IMR-90 (cell line): ENCODE results near the gene CSTB. TPM values are rescaled to one million over a fixed set of nuclear protein-coding genes. Genes with fewer than 3 reads are reported as not detected.
A peak's percentile ranks its signal among the peaks of the same experiment; 100 is the strongest.

Experiments used
- ATAC-seq: fragments of 200-7000 bp; cut with Tn5 transposase; 2 replicates; pipeline ENCODE4 v1.9.1; 2020; ENCODE audit warnings: low read depth, mild to moderate bottlenecking, moderate library complexity
- BruUV-seq: library from RNA; stranded (reverse); fragments of 400-500 nt; replicated peaks from 2 replicates; lab custom pipeline; 2021; lab: Mats Ljungman, UMichigan
- CTCF ChIA-PET: fragments of 300-600 bp; formaldehyde crosslinking; extraction: SDS; loops from one replicate; lab custom pipeline; 2021; ENCODE audit warnings: antibody characterized with exemption; lab: Yijun Ruan, JAX
- POLR2A ChIA-PET: fragments of 300-600 bp; sonication (Branson Sonifier 250); formaldehyde crosslinking; loops from one replicate; lab custom pipeline; 2022; ENCODE audit warnings: antibody characterized with exemption; ENCODE audit not compliant: unreplicated experiment; lab: Charles Lee
- DNase-seq: peaks from one replicate; pipeline ENCODE4 v3.0.0; 2013
- H2AFZ ChIP-seq: replicated peaks from 2 replicates; pipeline ENCODE3; 2013; ENCODE audit warnings: low read length, mild to moderate bottlenecking; ENCODE audit not compliant: poor library complexity
- H2AK5ac ChIP-seq: 2 replicates; pipeline ENCODE4 v1.6.1; 2013; ENCODE audit warnings: low read depth, low read length, inconsistent platforms
- H2AK9ac ChIP-seq: replicated peaks from 2 replicates; pipeline ENCODE3; 2013; ENCODE audit warnings: mild to moderate bottlenecking, low read depth, low read length, moderate library complexity; ENCODE audit not compliant: poor library complexity
- H2BK120ac ChIP-seq: 2 replicates; pipeline ENCODE4 v1.6.1; 2013; ENCODE audit warnings: low read depth, low read length, inconsistent platforms
- H2BK15ac ChIP-seq: 3 replicates; pipeline ENCODE4 v1.6.1; 2013; ENCODE audit warnings: low read depth, low read length, inconsistent platforms
- H2BK20ac ChIP-seq: 2 replicates; pipeline ENCODE4 v1.6.1; 2013; ENCODE audit warnings: low read depth, mild to moderate bottlenecking, inconsistent platforms, low read length, moderate library complexity
- H2BK5ac ChIP-seq: 2 replicates; pipeline ENCODE4 v1.6.1; 2013; ENCODE audit warnings: mild to moderate bottlenecking, low read depth, low read length, inconsistent platforms; ENCODE audit not compliant: poor library complexity, severe bottlenecking
- H3K14ac ChIP-seq: replicated peaks from 2 replicates; pipeline ENCODE4 v1.6.1; 2013; ENCODE audit warnings: low read depth, low read length, inconsistent platforms
- H3K18ac ChIP-seq: 2 replicates; pipeline ENCODE4 v1.6.1; 2013; ENCODE audit warnings: low read depth, low read length, control low read depth
- H3K23ac ChIP-seq: 2 replicates; pipeline ENCODE4 v1.6.1; 2013; ENCODE audit warnings: low read depth, low read length, inconsistent platforms
- H3K27ac ChIP-seq: 2 replicates; pipeline ENCODE4 v1.5.1; 2013; ENCODE audit warnings: mild to moderate bottlenecking, control low read depth, low read length; ENCODE audit not compliant: insufficient read depth
- H3K27me3 ChIP-seq: 2 replicates; pipeline ENCODE4 v1.6.1; 2013; ENCODE audit warnings: low read length; ENCODE audit not compliant: control insufficient read depth, insufficient read depth
- H3K36me3 ChIP-seq: 2 replicates; pipeline ENCODE4 v1.6.1; 2013; ENCODE audit warnings: low read length, mixed read lengths; ENCODE audit not compliant: control insufficient read depth, insufficient read depth
- H3K4ac ChIP-seq: 2 replicates; pipeline ENCODE4 v1.6.1; 2013; ENCODE audit warnings: low read depth, low read length, inconsistent platforms
- H3K4me1 ChIP-seq: 2 replicates; pipeline ENCODE4 v1.6.1; 2013; ENCODE audit warnings: low read length, mixed read lengths; ENCODE audit not compliant: control insufficient read depth, insufficient read depth
- H3K4me2 ChIP-seq: 2 replicates; pipeline ENCODE4 v1.6.1; 2013; ENCODE audit warnings: low read depth, mild to moderate bottlenecking, control low read depth, low read length, moderate library complexity
- H3K4me3 ChIP-seq: 2 replicates; pipeline ENCODE4 v1.5.1; 2013; ENCODE audit warnings: low read depth, mild to moderate bottlenecking, control low read depth, low read length, moderate library complexity; ENCODE audit not compliant: insufficient read depth
- H3K56ac ChIP-seq: 2 replicates; pipeline ENCODE4 v1.6.1; 2013; ENCODE audit warnings: low read length, inconsistent platforms; ENCODE audit not compliant: insufficient read depth; ENCODE audit errors: extremely low read depth
- H3K79me1 ChIP-seq, 2 experiments: 2 replicates each; pipeline ENCODE4 v1.6.1; 2013; ENCODE audit warnings: low read length in 2 of 2, inconsistent platforms in 1 of 2, low read depth in 1 of 2
- H3K9ac ChIP-seq: 2 replicates; pipeline ENCODE4 v1.6.1; 2013; ENCODE audit warnings: low read depth, low read length, control low read depth
- H3K9me1 ChIP-seq: 2 replicates; pipeline ENCODE4 v1.6.1; 2013; ENCODE audit warnings: low read length, inconsistent platforms; ENCODE audit not compliant: insufficient read depth
- H3K9me3 ChIP-seq: 2 replicates; pipeline ENCODE4 v1.6.1; 2013; ENCODE audit warnings: low read length; ENCODE audit not compliant: control insufficient read depth, insufficient read depth
- H4K20me1 ChIP-seq: 2 replicates; pipeline ENCODE4 v1.6.1; 2013; ENCODE audit warnings: low read length, inconsistent platforms; ENCODE audit not compliant: insufficient read depth
- H4K5ac ChIP-seq: 2 replicates; pipeline ENCODE4 v1.6.1; 2013; ENCODE audit warnings: mild to moderate bottlenecking, low read depth, low read length, control low read depth
- H4K8ac ChIP-seq, 2 experiments: 2 replicates each; pipeline ENCODE4 v1.6.1; 2013; ENCODE audit warnings: low read depth in 2 of 2, low read length in 2 of 2, control low read depth in 1 of 2, inconsistent platforms in 1 of 2
- H4K91ac ChIP-seq: 2 replicates; pipeline ENCODE4 v1.6.1; 2013; ENCODE audit warnings: low read depth, low read length, inconsistent platforms; ENCODE audit not compliant: insufficient read depth
- BHLHE40 ChIP-seq: fragments of 150-350 bp; IDR thresholded peaks from 2 replicates; pipeline ENCODE4 v1.6.1; 2016; ENCODE audit warnings: mild to moderate bottlenecking, low read depth, low read length
- FOS ChIP-seq: fragments of 150-350 bp; IDR thresholded peaks from 2 replicates; pipeline ENCODE4 v1.6.1; 2016; ENCODE audit warnings: low read depth, low read length
- MAFK ChIP-seq: IDR thresholded peaks from 2 replicates; pipeline ENCODE4 v1.6.1; 2012; ENCODE audit warnings: low read depth, low read length, improper control_type of control experiment
- MXI1 ChIP-seq: IDR thresholded peaks from 2 replicates; pipeline ENCODE4 v1.6.1; 2012; ENCODE audit warnings: low read depth, mild to moderate bottlenecking, low read length, moderate library complexity, borderline replicate concordance
- RFX5 ChIP-seq: IDR thresholded peaks from 2 replicates; pipeline ENCODE4 v1.8.0; 2012; ENCODE audit warnings: low read depth, mild to moderate bottlenecking, low read length, moderate library complexity
- SMC3 ChIP-seq: fragments of 150-350 bp; IDR thresholded peaks from 2 replicates; pipeline ENCODE4 v1.6.1; 2016; ENCODE audit warnings: low read depth, mild to moderate bottlenecking, antibody characterized with exemption, low read length, moderate library complexity
- WGBS, 2 experiments: methylation state at CpG; one replicate each; pipeline versions ENCODE4 v1.1.5 to v1.1.7; 2013; ENCODE audit warnings: missing lambda C conversion rate in 2 of 2; ENCODE audit not compliant: insufficient read length in 1 of 2; ENCODE audit errors: extremely low coverage in 2 of 2; 5-methylcytosine and 5-hydroxymethylcytosine counted together
- dilution Hi-C: fragments of 300-500 bp; cut with HindIII; formaldehyde crosslinking; loops from one replicate; pipeline ENCODE4 v1.14.3; 2018; ENCODE audit warnings: low sequenced_read_pairs; ENCODE audit not compliant: unreplicated experiment
- in situ Hi-C: fragments of 300-500 bp; cut with MboI; formaldehyde crosslinking; loops from 3 replicates; pipeline ENCODE4 v1.14.3; 2019; ENCODE audit warnings: low sequenced_read_pairs, inconsistent platforms, mixed read lengths
- intact Hi-C: fragments of 100-400 bp; cut with micrococcal nuclease; formaldehyde crosslinking; loops from 2 replicates; pipeline ENCODE4 v1.10.0; 2022
- polyA plus RNA-seq, 3 experiments: library from polyadenylated mRNA; depleted of rRNA; stranded (reverse); fragments of >200 nt; gene quantifications; 2 replicates each; pipeline ENCODE4 v1.2.3, GENCODE V29; 2012; ENCODE audit warnings: low replicate concordance in 1 of 3
- total RNA-seq: library from RNA; depleted of rRNA; stranded (reverse); fragments of >200 nt; gene quantifications from 2 replicates; pipeline ENCODE4 v1.2.3, GENCODE V29; 2012

CSTB gene
- total and polyA plus RNA-seq, 2 of the 4 experiments (the other 2 are of a cell fraction): 6.1 to 71.7 TPM

DNA sequence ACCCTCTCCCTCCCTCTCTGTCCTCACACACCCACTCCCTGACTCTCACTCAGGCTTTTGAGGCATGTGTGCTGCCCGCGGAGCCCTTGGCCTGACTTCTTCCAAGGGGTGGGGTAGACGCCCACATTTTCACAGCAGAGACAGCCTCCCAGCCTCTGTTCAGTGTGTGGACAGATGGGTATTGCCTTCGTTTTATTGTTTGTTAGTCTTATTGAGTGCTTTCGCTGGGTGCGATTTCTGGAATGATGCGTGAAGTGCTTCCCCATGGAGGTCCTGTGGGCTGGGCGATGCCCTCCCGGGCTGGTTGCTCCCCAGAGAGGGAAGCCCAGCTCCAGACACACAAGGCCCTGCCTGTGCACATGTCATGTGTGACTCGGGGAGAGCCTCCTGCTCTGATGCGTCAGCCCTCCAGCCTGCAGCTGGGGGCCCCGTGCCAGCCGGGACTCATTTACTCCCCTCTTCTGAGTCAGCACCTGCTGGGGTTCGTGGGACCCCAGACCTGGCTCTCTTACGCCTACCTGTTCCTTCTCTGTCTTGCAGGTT is 42.5 kb downstream of the CSTB start:
- Histone ChIP-seq H3K27ac (no peak overlapping the region), H2BK120ac (no peak overlapping the region), H2AK9ac (peak overlapping the region; percentile 88), H3K56ac (no peak overlapping the region), H3K79me1 (peaks cover 23 to 98% of the 10 kb centered on the region in 2 experiments), H3K4ac (peak overlapping the region; percentile 22; the same call in 1 of the 2 replicates), H2AFZ (peak overlapping the region; percentile 58), H2AK5ac (peak overlapping the region; percentile 4; the same call in 1 of the 2 replicates), H3K9ac (no peak overlapping the region), H3K4me1 (peaks cover 26% of the 10 kb centered on the region), H3K4me3 (no peak overlapping the region), H3K14ac (no peak overlapping the region; the same call in 1 of the 2 replicates), H4K8ac (no peak overlapping the region), H3K9me1 (peaks cover 16% of the 10 kb centered on the region), H3K36me3 (peaks cover 18% of the 10 kb centered on the region), H4K5ac (no peak overlapping the region), H4K91ac (no peak overlapping the region; the same call in 1 of the 2 replicates), H4K20me1 (peaks cover 65% of the 10 kb centered on the region), H3K9me3 (no peaks in the 10 kb centered on the region), H3K23ac (no peak overlapping the region), H2BK5ac (peak overlapping the region; percentile 23), H3K4me2 (peak overlapping the region; percentile 25), H2BK20ac (no peak overlapping the region), H2BK15ac (no peak overlapping the region), H3K18ac (no peak overlapping the region), H3K27me3 (no peaks in the 10 kb centered on the region)
- ChIA-PET CTCF (no interaction called here), POLR2A (no interaction called here)
- WGBS, 2 experiments: 54% methylated on average over 9 of the region's 15 CpGs; no CpG with 5 or more reads in 1 of the 2 experiments
- BruUV-seq: no TSS peak
- TF ChIP-seq BHLHE40: peak; percentile 70
- peak; percentile 78 for TF ChIP-seq MXI1
- peak; percentile 37; the same call in 1 of the 2 replicates for TF ChIP-seq FOS
- no peak for TF ChIP-seq RFX5
- peak; percentile 17; the same call in 1 of the 2 replicates for TF ChIP-seq MAFK
- no peak for TF ChIP-seq SMC3
- intact Hi-C loops: loop anchor here (1.0 kb wide), 1 partner anchor 43 kb away; the partner anchor contains the start of gene CSTB
- ATAC-seq: peak; percentile 58
- peak; percentile 79 for DNase-seq
- dilution Hi-C loops: no loop called here
- in situ Hi-C loops: no loop called here
